ENCODE results near the gene MAPKAPK5. TPM values are rescaled to one million over a fixed set of nuclear protein-coding genes. Genes with fewer than 3 reads are reported as not detected.
"Not testable (repeated sequence)": the region's sequence is repeated elsewhere in the genome, so short reads cannot be mapped to it uniquely, and the experiment has no call there.

MAPKAPK5 gene
- total RNA-seq, 1 donor: 44.3 TPM

GRCh38 chr12:111894556-111894955, 52.5 kb downstream of the MAPKAPK5 start:
- Histone ChIP-seq H3K4me3 (ENCODE audit: low read length) (no peak overlapping the region), H3K4me1 (ENCODE audit: insufficient read depth, low read length) (no peaks in the 10 kb centered on the region), H3K9me3 (ENCODE audit: low read depth, low read length) (no peaks in the 10 kb centered on the region), H3K27me3 (ENCODE audit: insufficient read depth, low read length) (no peaks in the 10 kb centered on the region)

GRCh38 chr12:111901182-111901581, 59.2 kb downstream of the MAPKAPK5 start:
- no peaks in the 10 kb centered on the region for H3K27me3 ChIP-seq (ENCODE audit: insufficient read depth, low read length)
- no peak overlapping the region for H3K4me3 ChIP-seq (ENCODE audit: low read length)
- no peaks in the 10 kb centered on the region for H3K9me3 ChIP-seq (ENCODE audit: low read depth, low read length)
- H3K4me1 ChIP-seq (ENCODE audit: insufficient read depth, low read length): no peaks in the 10 kb centered on the region

- no peaks in the 10 kb centered on the region for H3K4me1 ChIP-seq (ENCODE audit: insufficient read depth, low read length)
Measured at GRCh38 chr12:111904446-111904975, 62.5 kb downstream of the MAPKAPK5 start.

GRCh38 chr12:111905502-111905901, 63.5 kb downstream of the MAPKAPK5 start:
- Histone ChIP-seq H3K4me3 (ENCODE audit: low read length) (no peak overlapping the region), H3K27me3 (ENCODE audit: insufficient read depth, low read length) (no peaks in the 10 kb centered on the region), H3K9me3 (ENCODE audit: low read depth, low read length) (no peaks in the 10 kb centered on the region), H3K4me1 (ENCODE audit: insufficient read depth, low read length) (no peaks in the 10 kb centered on the region)

More at GRCh38 chr12:111904446-111904975, 62.5 kb downstream of the MAPKAPK5 start:
- Histone ChIP-seq H3K4me3 (ENCODE audit: low read length) (no peak overlapping the region), H3K27me3 (ENCODE audit: insufficient read depth, low read length) (no peaks in the 10 kb centered on the region), H3K9me3 (ENCODE audit: low read depth, low read length) (no peaks in the 10 kb centered on the region)

- Histone ChIP-seq H3K4me3 (ENCODE audit: low read length) (no peak overlapping the region), H3K27me3 (ENCODE audit: insufficient read depth, low read length) (no peaks in the 10 kb centered on the region), H3K9me3 (ENCODE audit: low read depth, low read length) (no peaks in the 10 kb centered on the region), H3K4me1 (ENCODE audit: insufficient read depth, low read length) (no peaks in the 10 kb centered on the region)
Measured at GRCh38 chr12:111907740-111908139, 65.7 kb downstream of the MAPKAPK5 start.

GRCh38 chr12:111925171-111925570, 83.1 kb downstream of the MAPKAPK5 start:
- no peaks in the 10 kb centered on the region for H3K4me1 ChIP-seq (ENCODE audit: insufficient read depth, low read length)
- no peaks in the 10 kb centered on the region for H3K27me3 ChIP-seq (ENCODE audit: insufficient read depth, low read length)

GRCh38 chr12:111926631-111927030, 84.6 kb downstream of the MAPKAPK5 start:
- Histone ChIP-seq H3K4me3 (ENCODE audit: low read length) (no peak overlapping the region), H3K27me3 (ENCODE audit: insufficient read depth, low read length) (no peaks in the 10 kb centered on the region), H3K4me1 (ENCODE audit: insufficient read depth, low read length) (no peaks in the 10 kb centered on the region), H3K9me3 (ENCODE audit: low read depth, low read length) (no peaks in the 10 kb centered on the region)

More at GRCh38 chr12:111925171-111925570, 83.1 kb downstream of the MAPKAPK5 start:
- H3K9me3 ChIP-seq (ENCODE audit: low read depth, low read length): no peaks in the 10 kb centered on the region
- H3K4me3 ChIP-seq (ENCODE audit: low read length): no peak overlapping the region

GRCh38 chr12:111927346-111927745, 85.3 kb downstream of the MAPKAPK5 start:
- Histone ChIP-seq H3K4me3 (ENCODE audit: low read length) (no peak overlapping the region), H3K9me3 (ENCODE audit: low read depth, low read length) (no peaks in the 10 kb centered on the region), H3K4me1 (ENCODE audit: insufficient read depth, low read length) (no peaks in the 10 kb centered on the region), H3K27me3 (ENCODE audit: insufficient read depth, low read length) (no peaks in the 10 kb centered on the region)

- Histone ChIP-seq H3K9me3 (ENCODE audit: low read depth, low read length) (no peaks in the 10 kb centered on the region), H3K27me3 (ENCODE audit: insufficient read depth, low read length) (no peaks in the 10 kb centered on the region), H3K4me3 (ENCODE audit: low read length) (no peak overlapping the region), H3K4me1 (ENCODE audit: insufficient read depth, low read length) (no peaks in the 10 kb centered on the region)
Measured at GRCh38 chr12:111932241-111932640, 90.2 kb downstream of the MAPKAPK5 start.

- no peak overlapping the region for H3K4me3 ChIP-seq (ENCODE audit: low read length)
- no peaks in the 10 kb centered on the region for H3K9me3 ChIP-seq (ENCODE audit: low read depth, low read length)
- H3K4me1 ChIP-seq (ENCODE audit: insufficient read depth, low read length): no peaks in the 10 kb centered on the region
- H3K27me3 ChIP-seq (ENCODE audit: insufficient read depth, low read length): no peaks in the 10 kb centered on the region
Measured at GRCh38 chr12:111936869-111937268, 94.8 kb downstream of the MAPKAPK5 start.

- Histone ChIP-seq H3K9me3 (ENCODE audit: low read depth, low read length) (no peaks in the 10 kb centered on the region), H3K27me3 (ENCODE audit: insufficient read depth, low read length) (no peaks in the 10 kb centered on the region), H3K4me3 (ENCODE audit: low read length) (no peak overlapping the region), H3K4me1 (ENCODE audit: insufficient read depth, low read length) (no peaks in the 10 kb centered on the region)
Measured at GRCh38 chr12:111937429-111937828, 95.4 kb downstream of the MAPKAPK5 start.

- Histone ChIP-seq H3K4me1 (ENCODE audit: insufficient read depth, low read length) (no peaks in the 10 kb centered on the region), H3K27me3 (ENCODE audit: insufficient read depth, low read length) (no peaks in the 10 kb centered on the region), H3K4me3 (ENCODE audit: low read length) (no peak overlapping the region), H3K9me3 (ENCODE audit: low read depth, low read length) (no peaks in the 10 kb centered on the region)
Measured at GRCh38 chr12:111942557-111942956, 100.5 kb downstream of the MAPKAPK5 start.

- Histone ChIP-seq H3K9me3 (ENCODE audit: low read depth, low read length) (no peaks in the 10 kb centered on the region), H3K4me1 (ENCODE audit: insufficient read depth, low read length) (no peaks in the 10 kb centered on the region), H3K4me3 (ENCODE audit: low read length) (no peak overlapping the region), H3K27me3 (ENCODE audit: insufficient read depth, low read length) (no peaks in the 10 kb centered on the region)
Measured at GRCh38 chr12:111943929-111944328, 101.9 kb downstream of the MAPKAPK5 start.

- H3K4me1 ChIP-seq (ENCODE audit: insufficient read depth, low read length); H3K4me3 ChIP-seq (ENCODE audit: low read length); H3K27me3 ChIP-seq (ENCODE audit: insufficient read depth, low read length); H3K9me3 ChIP-seq (ENCODE audit: low read depth, low read length): not testable (repeated sequence)
Measured at GRCh38 chr12:111950961-111951676, 109.1 kb downstream of the MAPKAPK5 start.
